SU-DHL-6 (cell line): ENCODE measurements around the gene VWA7.

Experiments used
- H2AFZ ChIP-seq: fragments of 200-600 bp; sonication (generic); 2 replicates; pipeline ENCODE4 v1.6.1; 2014; ENCODE audit warnings: low read depth, mild to moderate bottlenecking, moderate library complexity, mixed read lengths, antibody characterized with exemption, low read length; ENCODE audit not compliant: severe bottlenecking
- H3F3A ChIP-seq: fragments of 200-600 bp; shearing (Covaris generic); 2 replicates; pipeline ENCODE4 v1.6.0; 2016; ENCODE audit warnings: antibody characterized with exemption, mild to moderate bottlenecking; ENCODE audit not compliant: insufficient read depth
- H3K27ac ChIP-seq: fragments of 200-600 bp; sonication (generic); 2 replicates; pipeline ENCODE4 v1.5.1; 2016; ENCODE audit warnings: low read depth, mild to moderate bottlenecking, low read length, moderate library complexity, mixed read lengths
- H3K27me3 ChIP-seq: fragments of 200-600 bp; sonication (generic), shearing (Covaris generic); 2 replicates; pipeline ENCODE4 v1.6.0; 2014; ENCODE audit warnings: mild to moderate bottlenecking, low read length
- H3K36me3 ChIP-seq: fragments of 200-600 bp; sonication (generic); 2 replicates; pipeline ENCODE4 v1.6.1; 2014; ENCODE audit warnings: mild to moderate bottlenecking, low read length, mixed read lengths
- H3K4me2 ChIP-seq: fragments of 300-600, 200-600 bp; shearing (Covaris generic), sonication (generic); 2 replicates; pipeline ENCODE4 v1.6.0; 2014; ENCODE audit warnings: low read length, low read depth, mild to moderate bottlenecking; ENCODE audit not compliant: poor library complexity, severe bottlenecking
- H3K4me3 ChIP-seq: fragments of 200-600 bp; sonication (generic); 2 replicates; pipeline ENCODE4 v1.5.1; 2014; ENCODE audit warnings: antibody characterized with exemption, low read length, mild to moderate bottlenecking, mixed read lengths; ENCODE audit not compliant: insufficient read depth, poor library complexity, severe bottlenecking
- H3K79me2 ChIP-seq: fragments of 200-600 bp; sonication (generic); 2 replicates; pipeline ENCODE4 v1.6.1; 2014; ENCODE audit warnings: mild to moderate bottlenecking, low read length, moderate library complexity; ENCODE audit not compliant: insufficient read depth
- H3K9ac ChIP-seq: fragments of 200-600 bp; sonication (generic); 2 replicates; pipeline ENCODE4 v1.7.0; 2014; ENCODE audit warnings: mild to moderate bottlenecking, low read length
- H3K9me2 ChIP-seq: fragments of 200-600 bp; sonication (generic); replicated peaks from 2 replicates; pipeline ENCODE4 v1.6.1; 2014; ENCODE audit warnings: low read length; ENCODE audit not compliant: insufficient read depth
- H3K9me3 ChIP-seq: fragments of 200-600 bp; sonication (generic); 2 replicates; pipeline ENCODE4 v1.6.1; 2014; ENCODE audit warnings: low read length, mixed read lengths; ENCODE audit not compliant: insufficient read depth
- H4K20me1 ChIP-seq: fragments of 200-600 bp; sonication (generic); 2 replicates; pipeline ENCODE4 v1.6.1; 2014; ENCODE audit warnings: low read depth, mild to moderate bottlenecking, antibody characterized with exemption, low read length, moderate library complexity, mixed read lengths
- EZH2phosphoT487 ChIP-seq: fragments of 200-600 bp; sonication (generic), shearing (Covaris generic); conservative IDR thresholded peaks from 2 replicates; pipeline ENCODE4 v1.6.1; 2018; ENCODE audit warnings: mild to moderate bottlenecking, antibody characterized with exemption, low read length, moderate library complexity, mixed read lengths
- TF ChIP-seq, protein P1 (sequence below): fragments of 200-600 bp; sonication (generic); IDR thresholded peaks from one replicate; pipeline ENCODE4 v1.5.1; 2017; ENCODE audit warnings: antibody characterized with exemption, mild to moderate bottlenecking, low read length, moderate library complexity; ENCODE audit not compliant: insufficient read depth, poor library complexity, severe bottlenecking

The VWA7 gene

DNA sequence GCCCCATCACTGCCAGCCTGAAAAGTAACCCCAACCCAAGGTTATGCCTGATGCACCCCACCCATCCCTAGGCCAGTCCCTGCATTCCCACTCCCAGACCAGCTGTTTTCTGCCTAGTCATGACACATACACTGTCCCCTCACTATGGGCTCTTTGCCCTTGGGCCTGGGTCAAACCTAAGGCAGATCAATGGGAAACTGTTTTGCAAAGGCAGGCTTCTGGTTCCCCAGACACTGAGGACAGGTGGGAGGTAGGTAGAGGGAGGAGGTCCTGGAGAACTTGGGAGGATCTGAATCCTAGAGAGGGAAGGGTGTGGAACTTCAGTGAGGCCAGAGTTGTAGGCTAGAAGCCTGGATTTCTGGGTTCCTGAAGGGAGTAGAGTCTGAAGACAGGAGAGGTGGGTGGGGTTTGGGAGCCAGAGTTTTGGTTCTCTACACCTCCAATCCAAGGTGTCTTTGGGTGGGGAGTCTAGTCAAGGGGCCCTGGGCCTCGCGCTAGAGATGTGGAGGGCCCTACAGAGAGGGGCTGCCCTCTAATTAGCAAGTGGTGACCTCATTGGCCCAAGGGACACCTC lies 42.8 kb downstream of the VWA7 start:
- Histone ChIP-seq H3K27me3 (no peaks in the 10 kb centered on the region), H3F3A (peaks cover 51% of the 10 kb centered on the region), H4K20me1 (no peaks in the 10 kb centered on the region), H2AFZ (no peak overlapping the region), H3K9me3 (no peaks in the 10 kb centered on the region), H3K9ac (peak overlapping the region; percentile 90), H3K4me2 (peak overlapping the region; percentile 64), H3K79me2 (peaks cover 31% of the 10 kb centered on the region), H3K4me3 (peak overlapping the region; percentile 80), H3K27ac (peak overlapping the region; percentile 95), H3K36me3 (peaks cover 18% of the 10 kb centered on the region; the same call in 1 of the 2 replicates), H3K9me2 (no peaks in the 10 kb centered on the region)
- no peak for TF ChIP-seq EZH2phosphoT487
- TF ChIP-seq, protein P1, sequence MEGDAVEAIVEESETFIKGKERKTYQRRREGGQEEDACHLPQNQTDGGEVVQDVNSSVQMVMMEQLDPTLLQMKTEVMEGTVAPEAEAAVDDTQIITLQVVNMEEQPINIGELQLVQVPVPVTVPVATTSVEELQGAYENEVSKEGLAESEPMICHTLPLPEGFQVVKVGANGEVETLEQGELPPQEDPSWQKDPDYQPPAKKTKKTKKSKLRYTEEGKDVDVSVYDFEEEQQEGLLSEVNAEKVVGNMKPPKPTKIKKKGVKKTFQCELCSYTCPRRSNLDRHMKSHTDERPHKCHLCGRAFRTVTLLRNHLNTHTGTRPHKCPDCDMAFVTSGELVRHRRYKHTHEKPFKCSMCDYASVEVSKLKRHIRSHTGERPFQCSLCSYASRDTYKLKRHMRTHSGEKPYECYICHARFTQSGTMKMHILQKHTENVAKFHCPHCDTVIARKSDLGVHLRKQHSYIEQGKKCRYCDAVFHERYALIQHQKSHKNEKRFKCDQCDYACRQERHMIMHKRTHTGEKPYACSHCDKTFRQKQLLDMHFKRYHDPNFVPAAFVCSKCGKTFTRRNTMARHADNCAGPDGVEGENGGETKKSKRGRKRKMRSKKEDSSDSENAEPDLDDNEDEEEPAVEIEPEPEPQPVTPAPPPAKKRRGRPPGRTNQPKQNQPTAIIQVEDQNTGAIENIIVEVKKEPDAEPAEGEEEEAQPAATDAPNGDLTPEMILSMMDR = no peak

DNA sequence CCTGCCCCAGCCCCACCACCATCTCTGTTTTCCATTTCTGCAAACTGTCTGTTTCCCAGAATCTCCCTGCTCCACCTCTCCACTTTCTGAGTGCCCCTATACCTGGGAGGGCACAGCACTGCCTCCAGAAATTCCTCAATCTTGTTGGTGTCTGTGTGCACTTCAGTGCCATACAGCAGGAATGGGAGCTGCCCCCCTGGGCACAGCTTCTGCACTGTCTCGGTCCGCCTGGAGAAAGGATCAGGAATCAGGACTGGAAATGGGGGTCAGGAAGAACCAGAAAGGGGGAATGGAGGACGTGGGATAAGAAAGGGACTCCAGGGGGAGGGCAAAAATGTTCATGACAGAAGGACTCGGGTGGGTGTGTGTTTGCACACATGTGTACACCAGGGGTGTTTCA lies 43.4 kb downstream of the VWA7 start:
- 0 out of 2 replicates have a peak overlapping the region, but pooled peaks have one; percentile 90 for H3K9ac ChIP-seq
- peak overlapping the region; percentile 95; the same call in 1 of the 2 replicates for H3K27ac ChIP-seq
- peaks cover 45% of the 10 kb centered on the region for H3F3A ChIP-seq
- no peaks in the 10 kb centered on the region for H3K27me3 ChIP-seq
- H3K36me3 ChIP-seq = peaks cover 18% of the 10 kb centered on the region; the same call in 1 of the 2 replicates
- TF ChIP-seq, protein P1 = no peak
- TF ChIP-seq EZH2phosphoT487 = no peak
- no peak overlapping the region for H2AFZ ChIP-seq
- H3K9me3 ChIP-seq = no peaks in the 10 kb centered on the region
- H3K9me2 ChIP-seq = no peaks in the 10 kb centered on the region
- no peak overlapping the region for H3K4me3 ChIP-seq
- no peaks in the 10 kb centered on the region for H4K20me1 ChIP-seq
- H3K4me2 ChIP-seq = peak overlapping the region; percentile 64
- peaks cover 31% of the 10 kb centered on the region for H3K79me2 ChIP-seq

DNA sequence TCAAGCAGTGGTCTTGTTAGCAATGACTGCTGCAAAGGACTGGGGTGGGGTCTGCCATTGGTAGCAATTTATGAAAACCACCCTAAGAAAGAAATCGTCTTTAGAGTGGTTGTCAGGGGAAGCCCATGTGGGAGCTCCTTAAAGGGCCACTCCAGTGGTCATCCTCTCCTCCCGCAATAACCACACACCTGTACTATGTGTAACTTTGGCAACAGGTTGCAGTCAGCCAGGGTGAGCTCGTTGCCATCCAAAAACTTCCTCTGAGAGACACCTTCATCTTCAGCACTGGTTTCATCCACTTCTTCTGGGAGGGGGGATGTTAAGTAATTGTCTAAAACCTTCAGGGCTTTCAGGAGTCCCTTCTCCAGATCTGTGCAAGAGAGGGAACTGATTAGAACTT lies 45.1 kb downstream of the VWA7 start:
- Histone ChIP-seq H3K27ac (peak overlapping the region; percentile 2; the same call in 1 of the 2 replicates), H2AFZ (no peak overlapping the region), H3K36me3 (peaks cover 18% of the 10 kb centered on the region; the same call in 1 of the 2 replicates)

More for the DNA sequence above, 45.1 kb downstream of the VWA7 start:
- Histone ChIP-seq H4K20me1 (no peaks in the 10 kb centered on the region), H3K4me3 (no peak overlapping the region), H3K27me3 (no peaks in the 10 kb centered on the region), H3K9me3 (no peaks in the 10 kb centered on the region), H3K9me2 (no peaks in the 10 kb centered on the region), H3K79me2 (peaks cover 31% of the 10 kb centered on the region), H3K4me2 (no peak overlapping the region), H3K9ac (no peak overlapping the region), H3F3A (peaks cover 32% of the 10 kb centered on the region)
- TF ChIP-seq, protein P1 = no peak
- no peak for TF ChIP-seq EZH2phosphoT487
